NCI-H460 (cell line): ENCODE data around the gene NUMB. TPM values are rescaled to one million over a fixed set of nuclear protein-coding genes. Genes with fewer than 3 reads are reported as not detected.

Source experiments
- DNase-seq: peaks from one replicate; pipeline ENCODE4 v3.0.0-alpha.2; 2016; ENCODE audit warnings: low read depth; ENCODE audit errors: extremely low read depth
- total RNA-seq: library from RNA; depleted of rRNA; stranded (reverse); fragments of >200 nt; shearing (Covaris generic); gene quantifications from 2 replicates; pipeline ENCODE4 v1.2.3, GENCODE V29; 2014

Gene NUMB
- total RNA-seq, 1 experiment from 2014 or later = 34.4 TPM

DNA sequence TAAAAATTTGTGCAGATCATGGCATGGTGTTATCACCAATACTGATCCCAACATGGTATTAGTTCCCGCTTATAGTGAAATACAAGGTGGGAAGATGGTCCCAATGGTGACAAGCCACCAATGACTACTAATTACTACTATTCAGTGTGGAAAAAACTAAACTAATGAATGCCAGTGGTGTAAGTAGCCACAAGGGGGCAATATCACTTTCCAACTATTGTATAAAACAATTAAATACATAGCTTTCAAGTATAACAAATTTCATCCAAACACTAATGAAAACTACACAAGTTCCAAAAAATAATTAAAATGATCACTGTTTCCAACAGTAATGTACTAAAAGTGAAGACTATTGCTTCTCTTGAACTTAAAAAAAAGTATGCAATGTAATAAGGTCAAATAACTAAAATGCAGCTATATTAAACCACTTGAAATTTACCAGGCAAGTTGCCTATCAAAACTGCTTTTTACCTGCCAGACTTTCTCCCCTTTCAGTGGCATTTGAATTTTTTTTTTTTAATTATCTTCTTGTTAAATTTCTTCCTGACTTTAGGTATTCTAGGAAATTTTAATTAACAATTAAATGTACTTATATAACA lies 163.0 kb downstream of the NUMB start:
- peak; percentile 46 for DNase-seq

DNA sequence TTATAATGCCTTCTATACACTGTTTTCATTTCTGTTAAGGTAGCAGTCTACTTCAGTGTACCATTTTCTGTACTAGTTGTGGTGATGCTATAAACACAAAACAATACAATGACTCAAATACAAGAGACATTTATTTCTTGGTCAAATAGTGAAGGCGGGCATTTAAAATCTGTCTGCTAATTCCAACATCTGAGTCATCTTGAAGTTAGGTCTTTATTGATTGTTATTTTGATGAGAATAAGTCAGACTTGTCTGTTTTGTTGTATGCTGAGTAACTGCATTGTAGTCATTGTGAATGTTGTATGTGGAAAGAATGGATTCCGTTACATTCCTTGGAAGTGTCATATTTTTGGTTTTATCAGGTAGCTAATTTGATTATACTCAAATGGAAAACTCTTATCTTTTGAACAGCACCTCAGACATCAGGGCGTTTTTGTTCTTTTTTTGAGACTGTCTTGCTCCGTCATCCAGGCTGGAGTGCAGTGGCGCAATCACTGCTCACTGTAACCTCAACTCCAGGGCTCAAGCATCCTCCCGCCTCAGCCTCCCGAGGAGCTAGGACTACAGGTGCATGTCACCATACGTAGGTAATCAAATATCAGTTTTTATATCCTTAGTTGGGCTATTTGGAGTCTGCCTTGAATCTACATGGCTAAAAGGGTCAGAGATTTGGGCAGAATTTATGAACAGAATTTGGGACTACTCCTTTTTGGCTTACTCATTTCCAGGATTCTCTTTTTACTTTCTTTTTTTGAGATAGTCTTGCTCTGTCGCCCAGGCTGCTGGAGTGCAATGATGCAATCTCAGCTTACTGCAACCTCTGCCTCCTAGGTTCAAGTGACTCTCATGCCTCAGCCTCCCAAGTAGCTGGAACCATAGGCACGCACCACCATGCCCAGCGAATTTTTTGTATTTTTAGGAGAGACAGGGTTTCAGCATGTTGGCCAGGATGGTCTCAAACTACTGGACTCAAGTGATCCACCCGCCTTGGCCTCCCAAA lies 164.3 kb downstream of the NUMB start:
- no peak for DNase-seq

DNA sequence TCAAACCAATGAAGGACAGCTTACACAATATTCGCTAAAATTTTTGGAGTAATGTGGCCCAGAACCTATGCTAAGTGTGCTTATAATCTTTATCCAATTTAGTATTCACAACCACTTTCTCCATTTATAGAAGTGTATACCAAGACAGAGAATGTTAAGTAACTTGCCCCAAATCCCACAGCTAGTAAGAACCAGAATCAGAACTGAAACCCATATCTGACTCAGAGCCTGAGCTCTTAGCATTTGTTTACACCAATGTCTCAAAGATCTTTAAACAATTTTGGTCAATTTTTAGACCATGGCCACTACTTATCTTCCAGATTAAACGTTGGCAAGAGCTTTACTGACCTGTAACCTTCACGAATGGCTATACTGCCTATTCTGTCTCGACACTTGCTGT lies 168.1 kb downstream of the NUMB start:
- no peak for DNase-seq

DNA sequence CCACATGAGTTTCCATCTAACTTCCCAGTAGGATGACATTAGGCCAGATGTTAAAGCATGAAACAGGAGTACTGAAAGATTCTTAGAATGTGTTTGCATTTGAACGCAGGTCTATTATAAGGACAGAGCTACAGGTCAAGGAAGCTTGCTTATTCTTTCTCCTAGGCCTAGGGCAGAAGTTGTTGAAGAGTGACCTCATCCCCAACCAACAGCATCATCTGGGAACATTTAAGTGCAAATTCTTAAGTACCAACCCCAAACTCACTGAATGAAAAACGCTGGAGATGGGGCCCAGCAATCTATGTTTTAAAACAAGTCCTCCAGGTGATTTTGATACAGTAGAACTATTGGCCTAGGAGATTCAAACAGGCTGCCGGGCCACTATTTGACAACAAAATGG lies 168.6 kb downstream of the NUMB start:
- DNase-seq = no peak

DNA sequence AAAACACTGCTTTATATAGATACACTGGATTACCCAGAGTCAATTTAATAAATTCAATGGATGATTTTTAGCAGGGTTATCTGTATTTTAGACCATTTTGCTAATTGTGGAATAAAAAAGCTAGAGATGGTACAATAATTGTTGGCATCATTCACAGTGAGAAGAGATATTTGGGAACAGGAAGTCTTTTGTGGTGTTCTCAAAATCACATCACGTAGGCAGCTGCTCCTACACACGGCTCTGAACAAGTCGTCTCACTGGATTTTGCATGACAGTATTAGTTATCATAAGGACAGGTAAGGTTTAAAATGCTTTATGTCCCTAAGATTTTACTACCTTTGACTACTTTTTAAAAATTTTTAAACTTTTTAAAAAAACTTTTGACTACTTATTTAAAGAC lies 169.0 kb downstream of the NUMB start:
- DNase-seq = no peak

DNA sequence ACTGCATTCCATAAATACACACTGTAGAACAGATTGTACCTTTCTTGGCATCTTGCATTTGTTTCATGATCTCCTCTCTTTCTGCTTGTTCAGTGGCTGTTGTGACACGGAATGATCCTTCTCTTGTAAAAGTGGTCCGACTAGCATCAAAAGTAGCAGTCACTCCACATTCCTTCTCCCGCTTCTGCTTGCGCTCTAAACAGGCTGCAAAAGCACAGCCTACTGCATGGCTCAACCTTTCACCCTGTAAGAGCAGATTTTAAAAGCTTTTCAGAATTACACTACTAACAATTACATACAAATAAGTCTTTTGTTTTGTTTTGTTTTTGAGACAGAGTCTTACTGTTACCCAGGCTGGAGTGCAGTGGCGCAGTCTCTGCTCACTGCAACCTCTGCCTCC lies 171.3 kb downstream of the NUMB start:
- no peak for DNase-seq

DNA sequence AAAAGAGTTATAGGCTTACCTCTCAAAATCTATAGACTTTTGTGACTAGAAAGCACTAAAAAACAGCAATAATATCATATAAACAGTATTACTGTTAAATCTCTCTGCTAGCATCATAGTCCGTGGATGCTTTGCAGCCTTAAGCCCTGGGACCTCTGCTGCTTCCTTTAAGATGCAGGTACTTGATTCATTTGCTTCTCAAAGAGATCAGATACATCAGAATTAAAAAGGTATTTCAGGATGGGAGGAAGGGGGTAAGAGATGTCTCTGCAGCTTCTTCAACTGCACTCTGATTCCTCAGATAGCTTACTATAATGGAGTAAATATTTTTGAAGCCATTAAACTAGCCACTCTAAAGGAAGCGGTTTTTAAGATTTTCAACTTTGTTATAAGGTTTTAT lies 171.7 kb downstream of the NUMB start:
- DNase-seq = no peak

DNA sequence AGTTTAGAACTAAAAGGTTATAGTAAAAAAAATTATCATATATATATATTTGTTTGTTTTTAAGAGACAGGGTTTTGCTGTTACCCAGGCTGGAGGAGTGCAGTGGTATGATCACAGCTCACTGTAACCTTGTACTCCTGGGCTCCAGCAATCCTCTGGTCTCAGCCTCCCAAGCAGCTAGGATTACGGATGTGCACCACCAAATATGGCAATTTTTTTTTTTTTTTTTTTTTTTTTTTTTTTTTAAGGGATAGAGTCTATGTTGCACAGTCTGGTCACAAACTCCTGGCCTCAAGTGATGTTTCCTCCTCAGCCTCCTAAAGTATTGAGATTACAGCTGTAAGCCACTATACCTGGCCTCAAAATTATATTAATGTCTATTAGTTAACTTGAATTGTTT lies 172.4 kb downstream of the NUMB start:
- DNase-seq = no peak

DNA sequence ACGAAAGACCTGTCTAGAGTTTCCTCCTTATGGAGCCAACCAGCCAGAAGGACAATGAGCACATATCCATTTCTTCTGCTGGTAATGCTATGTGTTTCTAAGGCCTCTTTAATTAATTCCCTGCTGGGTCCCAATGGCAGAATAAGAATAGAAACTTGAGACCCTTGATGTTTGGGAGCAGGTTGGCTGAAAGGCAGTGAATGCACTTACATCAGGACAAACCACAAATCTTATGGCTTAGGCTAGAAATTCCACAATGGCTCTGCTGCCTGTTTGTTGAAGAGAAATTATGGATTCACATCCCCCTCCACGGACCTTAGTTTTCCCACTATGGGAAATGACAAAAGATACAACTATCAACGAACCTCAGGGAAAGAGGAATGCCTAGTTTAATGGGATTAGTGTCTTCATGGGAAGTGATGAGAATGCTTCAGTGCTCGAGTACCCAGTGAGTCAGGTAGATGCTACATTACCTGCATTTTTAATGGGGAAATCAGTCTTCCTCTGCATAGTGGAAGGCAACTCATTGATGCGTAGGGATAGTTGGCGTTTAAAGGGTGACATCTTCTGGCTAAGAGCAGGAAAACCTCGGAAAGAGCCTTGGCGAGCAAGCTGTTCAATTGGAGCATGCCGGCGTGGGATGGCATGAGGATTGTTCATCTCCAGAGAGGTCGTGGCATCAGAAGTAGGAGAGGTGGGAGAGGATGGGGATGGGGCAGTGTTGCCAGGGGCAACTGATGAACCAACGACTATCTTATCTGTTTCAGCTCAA lies 174.6 kb downstream of the NUMB start:
- DNase-seq = peak; percentile 28

DNA sequence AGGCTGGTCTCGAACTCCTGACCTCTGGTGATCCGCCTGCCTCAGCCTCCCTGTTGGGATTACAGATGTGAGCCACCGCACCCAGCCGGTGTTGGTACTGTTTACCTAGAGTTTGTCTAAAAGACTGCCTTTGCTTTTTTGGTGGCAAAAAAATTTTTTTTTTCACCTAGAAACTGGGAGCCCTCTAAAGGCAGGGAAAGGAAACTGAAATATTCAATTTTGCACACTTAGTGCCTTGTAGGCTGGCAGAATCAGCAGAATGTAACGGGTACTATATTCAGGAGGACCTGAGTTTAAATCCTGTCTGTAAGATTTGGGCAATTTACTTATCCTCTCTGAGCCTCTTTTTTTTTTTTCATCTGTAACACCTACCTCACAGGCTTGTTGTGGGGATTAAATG lies 177.4 kb downstream of the NUMB start:
- DNase-seq = no peak

DNA sequence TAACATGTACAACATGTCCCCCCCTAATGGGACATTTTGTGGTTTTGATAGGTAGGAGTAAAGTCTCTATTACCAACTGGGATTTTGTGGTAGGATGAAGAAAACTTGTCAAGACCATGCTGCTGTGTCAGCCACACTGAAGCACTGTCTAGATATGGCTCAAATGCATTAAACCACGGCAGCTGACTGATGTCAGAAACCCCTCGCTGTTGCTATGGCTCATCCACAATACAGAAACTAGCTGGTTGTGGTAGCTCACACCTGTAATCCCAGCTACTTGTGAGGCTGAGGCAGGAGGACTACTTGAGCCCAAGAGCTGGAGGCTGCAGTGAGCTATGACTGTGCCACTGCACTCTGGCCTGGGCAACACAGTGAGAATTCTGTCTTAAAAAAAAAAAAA lies 181.0 kb downstream of the NUMB start:
- DNase-seq = no peak

DNA sequence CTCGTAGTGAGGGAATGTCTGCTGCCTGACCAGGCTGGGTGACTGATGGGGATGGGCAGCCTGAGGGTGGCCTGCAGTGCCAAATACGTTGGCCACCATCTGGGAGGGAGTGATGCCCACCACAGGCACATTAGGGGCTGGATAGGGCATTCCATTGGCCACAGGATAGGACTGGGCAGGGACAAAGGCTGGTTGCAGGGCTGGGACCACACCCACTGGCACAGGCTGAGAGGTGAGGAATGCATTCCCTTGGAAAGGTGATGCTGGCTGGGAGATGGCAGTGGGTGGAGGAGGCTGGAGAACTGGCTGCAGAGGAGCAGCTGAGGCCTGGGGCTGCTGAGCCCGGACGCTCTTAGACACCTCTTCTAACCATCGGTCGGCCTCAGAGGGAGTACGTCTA lies 181.5 kb downstream of the NUMB start:
- no peak for DNase-seq

DNA sequence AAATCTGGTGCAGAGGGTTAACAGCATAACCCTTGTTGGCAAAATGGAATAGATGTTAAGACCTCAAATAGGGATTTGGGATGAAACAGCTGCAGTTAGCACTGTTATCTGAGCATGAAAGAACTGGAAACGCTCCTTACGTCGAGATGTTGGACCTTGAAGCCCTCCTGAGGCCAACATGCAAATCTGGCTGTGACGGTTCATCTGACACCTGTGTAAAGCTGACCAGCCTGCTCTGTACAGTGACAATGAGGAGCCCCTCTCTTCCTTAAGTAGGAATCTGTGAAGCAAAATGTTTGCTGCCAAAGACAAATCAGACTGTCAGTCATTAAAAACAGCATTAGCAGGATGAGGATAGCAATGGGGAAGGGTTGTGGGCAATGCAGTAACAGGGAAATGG lies 184.5 kb downstream of the NUMB start:
- DNase-seq = no peak

DNA sequence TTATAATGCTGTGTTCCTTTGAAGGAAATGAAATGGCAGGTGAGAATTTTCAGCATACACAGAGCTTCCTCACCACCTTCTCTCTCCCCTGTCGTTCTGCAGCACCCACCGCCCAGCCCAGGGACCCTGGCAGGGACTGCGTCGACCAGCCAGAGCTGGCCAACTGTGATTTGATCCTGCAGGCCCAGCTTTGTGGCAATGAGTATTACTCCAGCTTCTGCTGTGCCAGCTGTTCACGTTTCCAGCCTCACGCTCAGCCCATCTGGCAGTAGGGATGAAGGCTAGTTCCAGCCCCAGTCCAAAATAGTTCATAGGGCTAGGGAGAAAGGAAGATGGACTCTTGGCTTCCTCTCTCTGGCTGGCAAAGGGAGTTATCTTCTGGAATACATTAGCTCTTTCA lies 186.0 kb downstream of the NUMB start:
- no peak for DNase-seq

DNA sequence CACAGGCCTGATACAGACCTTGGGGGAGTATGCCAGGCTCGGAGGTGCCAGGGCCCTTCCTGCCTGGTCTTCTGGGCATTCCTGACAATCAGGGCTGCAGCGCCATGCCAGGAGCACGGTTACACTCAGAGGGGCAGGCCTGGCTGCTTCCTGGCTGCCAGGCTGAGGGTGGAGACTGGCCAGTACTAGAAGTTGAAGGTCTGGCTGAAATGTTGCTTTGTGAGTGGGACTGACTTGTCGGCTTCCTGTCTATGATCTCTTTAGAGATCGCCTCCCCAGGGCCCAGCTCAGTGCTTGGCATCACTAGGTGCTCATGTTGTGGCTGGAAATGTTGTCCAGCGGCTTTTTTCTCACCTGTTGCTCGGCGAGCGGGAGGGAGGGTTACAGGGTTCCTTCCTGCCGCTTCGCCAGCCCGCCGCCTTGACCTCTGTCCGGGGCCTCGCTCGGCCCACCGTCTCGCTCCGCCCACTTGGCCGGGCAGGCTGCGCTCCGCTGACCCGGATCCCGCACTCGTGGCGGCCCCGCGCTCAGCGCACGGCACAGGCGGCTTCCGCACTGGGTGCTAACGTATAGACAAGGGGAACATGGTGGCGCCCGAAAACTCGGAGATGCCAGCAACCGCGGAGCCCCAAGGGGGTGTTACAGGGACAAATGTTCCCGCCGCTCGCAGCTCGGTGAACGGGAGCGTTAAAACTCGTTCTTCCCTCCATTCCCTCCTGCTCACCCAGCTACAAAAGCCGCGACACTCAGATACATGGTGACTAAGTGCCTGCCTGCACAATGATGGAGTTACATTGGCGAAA lies 188.4 kb downstream of the NUMB start:
- no peak for DNase-seq

DNA sequence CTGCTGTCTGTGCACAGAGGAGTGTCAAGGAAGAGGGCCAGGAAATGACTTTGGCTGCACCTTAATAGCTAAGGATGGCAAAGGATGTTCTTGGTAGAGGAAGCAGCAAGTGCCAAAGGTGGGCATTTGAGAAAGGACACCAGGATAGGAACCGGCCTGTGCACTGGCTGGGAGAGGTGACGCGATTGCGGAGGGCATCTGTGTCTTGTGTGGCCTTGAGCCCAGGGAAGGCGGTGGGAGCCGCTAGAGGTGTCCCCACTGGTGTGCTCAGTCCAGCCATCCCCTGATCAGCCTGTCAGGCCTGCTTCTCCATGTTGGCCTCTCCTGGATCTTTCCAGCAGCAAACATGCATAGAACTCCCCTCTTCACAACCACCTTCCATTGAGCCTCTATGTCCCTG lies 190.9 kb downstream of the NUMB start:
- no peak for DNase-seq

DNA sequence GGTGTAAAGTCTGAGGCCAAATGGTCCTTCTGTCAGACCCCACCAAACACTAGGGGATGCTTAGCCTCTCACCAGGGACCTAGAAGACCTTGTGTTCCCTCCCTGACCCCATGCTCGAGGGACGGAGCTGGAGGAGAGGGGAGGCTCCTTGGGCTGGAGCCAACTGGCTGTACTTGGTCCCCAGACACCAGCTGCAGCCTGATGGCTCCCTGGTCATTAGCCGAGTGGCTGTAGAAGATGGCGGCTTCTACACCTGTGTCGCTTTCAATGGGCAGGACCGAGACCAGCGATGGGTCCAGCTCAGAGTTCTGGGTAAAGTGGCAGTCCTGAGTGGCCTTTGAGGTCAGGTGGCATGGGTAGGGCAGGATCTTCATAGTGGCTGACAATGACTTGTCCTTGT lies 192.0 kb downstream of the NUMB start:
- no peak for DNase-seq

DNA sequence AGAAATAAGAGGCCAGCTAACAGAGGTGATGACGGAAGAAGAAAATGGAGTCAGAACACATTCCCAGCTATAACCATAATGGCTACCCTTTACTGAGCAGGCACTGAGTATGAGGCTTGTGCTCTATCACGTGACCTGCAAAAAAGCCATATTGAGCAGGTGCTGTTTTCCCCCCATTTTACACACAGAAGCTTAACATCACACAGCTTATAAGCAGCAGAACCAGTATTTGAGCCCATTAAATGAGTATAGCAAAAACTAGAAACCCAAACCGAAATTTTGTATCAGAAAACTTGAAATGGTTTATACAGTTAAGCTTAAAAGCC lies 192.7 kb downstream of the NUMB start:
- no peak for DNase-seq

DNA sequence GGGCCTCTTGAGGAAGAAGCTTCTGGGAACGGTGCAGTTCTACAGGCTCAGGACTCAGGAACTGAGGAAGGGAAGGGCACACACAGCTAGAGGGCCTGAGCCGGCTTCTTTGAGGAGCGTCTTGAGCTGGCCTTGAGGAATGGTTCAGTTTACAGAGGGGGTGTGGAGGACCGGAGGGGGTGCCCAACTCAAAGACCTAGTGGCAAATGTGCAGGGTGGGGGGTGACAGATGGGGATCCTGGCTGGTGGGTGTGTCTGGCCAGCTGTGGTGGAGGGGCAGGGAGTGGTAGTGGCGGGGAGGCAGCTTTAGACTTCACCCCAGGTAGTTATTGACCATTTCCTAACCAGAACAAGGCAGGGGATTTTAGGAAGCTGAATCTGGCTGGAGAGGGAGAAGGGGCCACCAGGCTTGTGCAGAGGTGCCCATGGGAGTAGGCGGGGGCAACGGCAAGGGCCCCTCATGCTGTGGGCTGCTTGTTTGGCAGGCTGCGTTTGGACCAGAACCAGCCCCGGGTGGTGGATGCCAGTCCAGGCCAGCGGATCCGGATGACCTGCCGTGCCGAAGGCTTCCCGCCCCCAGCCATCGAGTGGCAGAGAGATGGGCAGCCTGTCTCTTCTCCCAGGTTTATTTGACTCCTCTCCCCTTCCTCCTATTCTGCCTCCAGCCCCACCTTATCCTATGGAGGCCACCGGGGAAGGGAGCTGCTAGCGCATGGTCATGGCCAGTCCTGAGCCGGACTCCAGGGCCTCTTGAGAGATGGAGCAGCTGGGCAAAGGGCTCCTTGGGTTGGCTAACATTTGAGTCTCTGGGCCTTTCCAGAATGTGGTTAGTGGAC lies 193.2 kb downstream of the NUMB start:
- DNase-seq = no peak
